Stromal cell of bone marrow (primary cell): ENCODE data around the gene CCDC124.
"Not testable (repeated sequence)": the region's sequence is repeated elsewhere in the genome, so short reads cannot be mapped to it uniquely, and the experiment has no call there.

Source experiments
- DNase-seq: peaks from one replicate; pipeline ENCODE4 v3.0.0-alpha.2; 2012; ENCODE audit warnings: low read depth

CCDC124 gene

GRCh38 chr19:17985037-17985818 is 52.4 kb downstream of the CCDC124 start:
- no peak for DNase-seq

DNA sequence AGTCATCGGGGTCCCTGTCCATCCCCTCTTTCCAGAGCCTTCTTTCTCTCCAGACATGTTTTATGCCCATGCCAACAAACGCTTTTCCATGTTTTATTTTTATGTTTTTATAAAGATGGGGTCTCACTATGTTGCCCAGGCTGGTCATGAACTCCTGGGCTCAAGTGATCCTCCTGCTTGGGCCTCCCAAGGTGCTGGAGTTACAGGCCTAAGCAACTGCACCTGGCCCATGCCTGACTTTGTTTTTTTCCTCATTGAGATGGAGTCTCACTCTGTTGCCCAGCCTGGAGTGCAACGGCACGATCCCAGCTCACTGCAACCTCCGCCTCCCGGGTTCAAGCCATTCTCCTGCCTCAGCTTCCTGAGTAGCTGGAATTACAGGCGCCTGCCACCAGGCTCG is 53.8 kb downstream of the CCDC124 start:
- not testable (repeated sequence) for DNase-seq

DNA sequence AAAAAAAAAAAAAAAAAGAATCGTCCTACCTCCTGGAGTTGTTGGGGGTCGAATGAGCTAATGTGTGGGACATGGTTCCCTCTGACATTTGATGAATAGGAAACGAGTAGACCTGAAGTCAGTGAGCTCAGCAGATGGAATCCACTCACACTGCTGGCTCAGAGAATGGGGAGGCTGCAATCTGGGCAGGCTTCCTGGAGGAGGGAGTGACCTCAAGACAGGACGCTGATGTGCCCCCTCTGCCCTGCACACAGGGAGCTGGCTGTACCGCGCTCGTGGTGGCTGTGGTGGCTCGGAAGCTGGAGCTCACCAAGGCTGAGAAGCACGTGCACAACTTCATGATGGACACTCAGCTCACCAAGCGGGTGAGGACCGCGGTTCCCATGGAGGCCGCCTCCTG is 55.3 kb downstream of the CCDC124 start:
- no peak for DNase-seq

DNA sequence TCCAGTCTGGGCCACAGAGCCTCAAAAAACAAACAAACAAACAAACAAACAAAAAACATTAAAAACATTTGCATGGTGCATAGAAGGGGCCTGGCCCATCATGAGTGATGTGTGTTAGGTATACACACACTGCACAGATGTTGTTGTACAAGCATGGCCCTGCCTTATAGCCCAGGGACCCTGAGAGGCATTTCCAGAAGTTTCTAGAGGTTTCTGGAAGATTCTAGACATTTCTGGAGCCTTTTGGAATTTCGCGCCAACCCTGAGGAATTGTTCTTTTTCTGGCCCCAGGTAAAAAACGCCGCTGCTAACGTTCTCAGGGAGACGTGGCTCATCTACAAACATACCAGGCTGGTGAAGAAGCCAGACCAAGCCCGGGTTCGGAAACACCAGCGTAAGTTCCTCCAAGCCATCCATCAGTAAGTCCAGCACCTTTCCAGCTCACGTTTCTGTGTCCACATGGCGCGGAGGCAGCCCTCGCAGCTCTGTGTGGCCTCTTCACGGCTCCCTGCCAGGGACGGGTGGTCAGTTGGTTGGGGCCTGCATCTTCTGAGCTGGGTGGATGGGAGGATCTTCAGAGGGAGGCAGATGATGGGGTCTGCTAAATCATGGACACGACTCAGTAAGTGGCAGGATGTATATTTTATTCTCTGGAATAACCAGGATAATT is 56.7 kb downstream of the CCDC124 start:
- DNase-seq: no peak

DNA sequence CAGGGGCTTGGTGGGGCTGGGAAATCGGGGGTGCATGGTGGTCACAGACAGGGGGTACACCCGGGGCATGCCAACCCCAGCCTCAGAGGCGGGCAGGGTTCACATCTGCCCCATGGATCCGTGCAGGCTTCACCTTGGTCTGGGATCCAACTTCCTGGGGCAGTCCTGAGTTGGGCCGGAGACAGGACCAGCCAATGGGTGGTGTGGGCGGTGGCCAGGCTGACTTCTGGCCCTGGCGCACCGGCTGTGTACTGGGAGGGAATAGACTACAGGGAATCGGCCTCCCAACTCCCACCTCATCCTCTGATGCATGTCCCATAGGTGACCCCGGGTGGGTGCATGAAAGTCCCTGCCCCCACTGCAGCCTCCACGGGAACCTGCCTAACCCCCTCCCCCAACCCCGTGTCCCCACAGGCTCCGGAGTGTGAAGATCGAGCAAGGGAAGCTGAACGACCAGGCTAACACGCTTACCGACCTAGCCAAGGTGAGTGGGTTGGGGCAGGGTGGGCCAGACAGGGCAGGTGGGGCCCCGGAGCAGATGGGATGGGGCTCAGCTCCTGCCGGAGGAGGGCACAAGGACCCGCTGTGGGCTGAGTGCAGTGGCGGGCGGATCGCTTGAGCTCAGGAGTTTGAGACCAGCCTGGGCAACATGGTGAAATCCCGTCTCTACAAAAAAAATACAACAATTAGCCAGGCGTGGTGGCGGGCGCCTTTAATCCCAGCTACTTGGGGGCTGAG is 60.4 kb downstream of the CCDC124 start:
- DNase-seq: no peak
